AG04450 (cell line): ENCODE data around the gene TRIM33. TPM values are rescaled to one million over a fixed set of nuclear protein-coding genes. Genes with fewer than 3 reads are reported as not detected.
"Not testable (repeated sequence)": the region's sequence is repeated elsewhere in the genome, so short reads cannot be mapped to it uniquely, and the experiment has no call there.

Source experiments
- CTCF ChIA-PET: fragments of 300-600, 350-600 bp; formaldehyde crosslinking; extraction: SDS; loops from one replicate; lab custom pipeline; 2022; ENCODE audit warnings: antibody characterized with exemption, inconsistent platforms; lab: Charles Lee
- POLR2A ChIA-PET: fragments of 350-600 bp; formaldehyde crosslinking; extraction: SDS; loops from one replicate; lab custom pipeline; 2021; ENCODE audit warnings: antibody characterized with exemption, inconsistent platforms; lab: Yijun Ruan, JAX
- DNase-seq: peaks from one replicate; pipeline ENCODE4 v3.0.0-alpha.2; 2011; ENCODE audit warnings: low read depth, low spot score
- H3K27ac ChIP-seq: one replicate; pipeline ENCODE4 v1.5.1; 2012; ENCODE audit warnings: low read depth, low read length, control low read depth
- H3K27me3 ChIP-seq: one replicate; pipeline ENCODE4 v1.6.0; 2012; ENCODE audit warnings: low read length; ENCODE audit not compliant: control insufficient read depth, insufficient read depth
- H3K4me3 ChIP-seq: 2 replicates; pipeline ENCODE4 v1.5.1; 2011; ENCODE audit warnings: mild to moderate bottlenecking, low read depth, low read length, control low read depth
- H3K9me3 ChIP-seq: 2 replicates; pipeline ENCODE4 v1.5.1; 2012; ENCODE audit warnings: low read length; ENCODE audit not compliant: control insufficient read depth, insufficient read depth
- CTCF ChIP-seq: IDR thresholded peaks from 2 replicates; pipeline ENCODE4 v1.5.1; 2011; ENCODE audit warnings: low read depth, low read length, control low read depth, inconsistent platforms
- polyA plus RNA-seq: library from polyadenylated mRNA; depleted of rRNA; stranded (reverse); fragments of >200 nt; gene quantifications from 2 replicates; pipeline ENCODE4 v1.2.3, GENCODE V29; 2011

Gene TRIM33
- polyA plus RNA-seq, 1 experiment = 21.1 TPM

- POLR2A ChIA-PET = no interaction called here
- Histone ChIP-seq H3K27ac (no peak overlapping the region), H3K9me3 (peaks cover 3% of the 10 kb centered on the region; the same call in 1 of the 2 replicates), H3K4me3 (no peak overlapping the region), H3K27me3 (no peaks in the 10 kb centered on the region)
- TF ChIP-seq CTCF = no peak
- no peak for DNase-seq
- CTCF ChIA-PET = interaction anchor here (1.0 to 3.9 kb wide), 3 partner anchors 10 to 25 kb away, joined by 3 to 23 read pairs (median 5); no protein-coding TSS in a partner anchor
Measured at GRCh38 chr1:114369930-114370329, 141.1 kb downstream of the TRIM33 start.

- POLR2A ChIA-PET, H3K27ac ChIP-seq, H3K4me3 ChIP-seq, H3K27me3 ChIP-seq, H3K9me3 ChIP-seq, DNase-seq: not testable (repeated sequence)
- CTCF ChIA-PET = interaction anchor here (1.4 to 3.9 kb wide), 2 partner anchors 22 to 24 kb away, joined by 3 to 23 read pairs; no protein-coding TSS in a partner anchor
Measured at GRCh38 chr1:114369266-114369919, 141.6 kb downstream of the TRIM33 start.

GRCh38 chr1:114368560-114369255, 142.3 kb downstream of the TRIM33 start:
- ChIA-PET CTCF (interaction anchor here (1.4 to 3.9 kb wide), 2 partner anchors 21 to 23 kb away, joined by 3 to 23 read pairs; no protein-coding TSS in a partner anchor), POLR2A (no interaction called here)
- TF ChIP-seq CTCF = no peak
- Histone ChIP-seq H3K4me3 (no peak overlapping the region), H3K9me3 (peaks cover 6% of the 10 kb centered on the region; the same call in 1 of the 2 replicates), H3K27me3 (no peaks in the 10 kb centered on the region), H3K27ac (no peak overlapping the region)
- DNase-seq = no peak

GRCh38 chr1:114367810-114368209, 143.2 kb downstream of the TRIM33 start:
- ChIA-PET CTCF (no interaction called here), POLR2A (no interaction called here)
- Histone ChIP-seq H3K9me3 (peaks cover 10% of the 10 kb centered on the region; the same call in 1 of the 2 replicates), H3K4me3 (no peak overlapping the region), H3K27ac (no peak overlapping the region), H3K27me3 (no peaks in the 10 kb centered on the region)
- no peak for DNase-seq
- no peak for TF ChIP-seq CTCF

GRCh38 chr1:114363230-114363629, 147.8 kb downstream of the TRIM33 start:
- DNase-seq, H3K27me3 ChIP-seq, POLR2A ChIA-PET, H3K27ac ChIP-seq, H3K4me3 ChIP-seq: not testable (repeated sequence)
- peaks cover 18% of the 10 kb centered on the region; the same call in 1 of the 2 replicates for H3K9me3 ChIP-seq
- CTCF ChIA-PET = interaction anchor here (1.4 kb wide), 1 partner anchor 16 kb away, joined by 4 read pairs; no protein-coding TSS in a partner anchor

GRCh38 chr1:114359791-114360190, 151.2 kb downstream of the TRIM33 start:
- TF ChIP-seq CTCF = no peak
- no peak for DNase-seq
- CTCF ChIA-PET = interaction anchor here (1.6 to 2.7 kb wide), 2 partner anchors 13 to 14 kb away, joined by 4 to 15 read pairs; no protein-coding TSS in a partner anchor
- H3K4me3 ChIP-seq = no peak overlapping the region
- no peak overlapping the region for H3K27ac ChIP-seq
- POLR2A ChIA-PET = no interaction called here
- H3K27me3 ChIP-seq = no peaks in the 10 kb centered on the region
- peaks cover 18% of the 10 kb centered on the region; the same call in 1 of the 2 replicates for H3K9me3 ChIP-seq
